Transverse colon (tissue), 3 donors: ENCODE data around the gene SELENOT.

Source experiments
- EP300 ChIP-seq: sonication (generic); formaldehyde crosslinking; IDR thresholded peaks from one replicate; pipeline ENCODE4 v1.6.1; 2017; ENCODE audit warnings: antibody characterized with exemption, low read depth
- POLR2AphosphoS5 ChIP-seq, 3 donors: sonication (generic); formaldehyde crosslinking; IDR thresholded peaks; one replicate each; pipeline ENCODE4 v1.6.1; 2016; ENCODE audit warnings: antibody characterized with exemption in 3 of 3

- no peak for TF ChIP-seq EP300
- no peak for TF ChIP-seq POLR2AphosphoS5 (IDR thresholded peaks at IDR 0.05)
These were observed 70.8 kb downstream of the SELENOT start for GRCh38 chr3:150673966-150674365.
